Liver (tissue), 3 donors: ENCODE measurements around the gene CCDC192.

ENCODE experiments used
- EGR1 ChIP-seq, 2 donors: IDR thresholded peaks; 2 replicates each; pipeline ENCODE4 v1.6.1; 2016 to 2018; ENCODE audit warnings: antibody characterized with exemption in 2 of 2, low read depth in 2 of 2
- FOXA1 ChIP-seq: IDR thresholded peaks from 2 replicates; pipeline ENCODE4 v1.6.1; 2016; ENCODE audit warnings: antibody characterized with exemption
- HNF4A ChIP-seq, 2 donors: conservative IDR thresholded peaks; 2 replicates each; pipeline ENCODE4 v1.6.1; 2016; ENCODE audit warnings: antibody characterized with exemption in 2 of 2, mild to moderate bottlenecking in 2 of 2
- JUND ChIP-seq, 2 donors: IDR thresholded peaks; 2 replicates each; pipeline ENCODE4 v1.6.1; 2016; ENCODE audit warnings: antibody characterized with exemption in 2 of 2
- RAD21 ChIP-seq, 2 donors: IDR thresholded peaks; 2 replicates each; pipeline ENCODE4 v1.6.1; 2016; ENCODE audit warnings: antibody characterized with exemption in 2 of 2, mild to moderate bottlenecking in 2 of 2
- RXRA ChIP-seq, 2 donors: IDR thresholded peaks; 2 replicates each; pipeline ENCODE4 v1.6.1; 2017 to 2018; ENCODE audit warnings: antibody characterized with exemption in 2 of 2, mild to moderate bottlenecking in 1 of 2
- TAF1 ChIP-seq: conservative IDR thresholded peaks from 2 replicates; pipeline ENCODE4 v1.6.1; 2016; ENCODE audit warnings: antibody characterized with exemption, mild to moderate bottlenecking
- YY1 ChIP-seq: IDR thresholded peaks from 2 replicates; pipeline ENCODE4 v1.6.1; 2016; ENCODE audit warnings: antibody characterized with exemption, mild to moderate bottlenecking
- TF ChIP-seq, protein P1 (sequence below): fragments of 150-350 bp; IDR thresholded peaks from 2 replicates; pipeline ENCODE4 v1.5.1; 2017; ENCODE audit warnings: improper control_type of control experiment, low read depth, low read length; ENCODE audit not compliant: missing input control
- TF ChIP-seq, protein P2 (sequence below): IDR thresholded peaks from 2 replicates; pipeline ENCODE4 v1.6.1; 2016; ENCODE audit warnings: antibody characterized with exemption, mild to moderate bottlenecking
- TF ChIP-seq, protein P3 (sequence below): IDR thresholded peaks from 2 replicates; pipeline ENCODE4 v1.6.1; 2016; ENCODE audit warnings: antibody characterized with exemption
- TF ChIP-seq, protein P4 (sequence below): IDR thresholded peaks from 2 replicates; pipeline ENCODE4 v1.6.1; 2016; ENCODE audit warnings: antibody characterized with exemption
- TF ChIP-seq, protein P5 (sequence below): IDR thresholded peaks from 2 replicates; pipeline ENCODE4 v1.6.1; 2016; ENCODE audit warnings: antibody characterized with exemption
- donor health status: healthy.
- donor health status: healthy.

DNA sequence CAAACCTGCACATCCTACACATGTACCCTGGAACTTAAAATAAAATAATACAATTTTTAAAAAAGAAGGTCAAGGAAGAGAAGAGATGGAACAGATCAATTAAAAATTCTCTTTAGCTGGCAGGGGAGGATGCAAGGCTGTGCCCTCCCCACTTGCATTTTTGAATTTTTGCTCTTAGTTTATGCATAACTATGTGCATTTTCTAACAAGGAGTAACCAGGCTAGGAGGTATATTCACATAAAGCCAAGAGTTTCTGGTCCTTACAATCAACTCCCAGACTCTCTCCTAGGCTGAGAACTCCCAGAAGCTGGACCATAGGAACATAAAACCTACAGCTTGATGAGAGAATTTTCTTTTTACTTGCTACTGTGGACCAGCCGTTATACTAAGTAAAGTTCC is 29.8 kb downstream of the CCDC192 start:
- TF ChIP-seq, protein P1, sequence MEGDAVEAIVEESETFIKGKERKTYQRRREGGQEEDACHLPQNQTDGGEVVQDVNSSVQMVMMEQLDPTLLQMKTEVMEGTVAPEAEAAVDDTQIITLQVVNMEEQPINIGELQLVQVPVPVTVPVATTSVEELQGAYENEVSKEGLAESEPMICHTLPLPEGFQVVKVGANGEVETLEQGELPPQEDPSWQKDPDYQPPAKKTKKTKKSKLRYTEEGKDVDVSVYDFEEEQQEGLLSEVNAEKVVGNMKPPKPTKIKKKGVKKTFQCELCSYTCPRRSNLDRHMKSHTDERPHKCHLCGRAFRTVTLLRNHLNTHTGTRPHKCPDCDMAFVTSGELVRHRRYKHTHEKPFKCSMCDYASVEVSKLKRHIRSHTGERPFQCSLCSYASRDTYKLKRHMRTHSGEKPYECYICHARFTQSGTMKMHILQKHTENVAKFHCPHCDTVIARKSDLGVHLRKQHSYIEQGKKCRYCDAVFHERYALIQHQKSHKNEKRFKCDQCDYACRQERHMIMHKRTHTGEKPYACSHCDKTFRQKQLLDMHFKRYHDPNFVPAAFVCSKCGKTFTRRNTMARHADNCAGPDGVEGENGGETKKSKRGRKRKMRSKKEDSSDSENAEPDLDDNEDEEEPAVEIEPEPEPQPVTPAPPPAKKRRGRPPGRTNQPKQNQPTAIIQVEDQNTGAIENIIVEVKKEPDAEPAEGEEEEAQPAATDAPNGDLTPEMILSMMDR = no peak
- TF ChIP-seq, protein P2, sequence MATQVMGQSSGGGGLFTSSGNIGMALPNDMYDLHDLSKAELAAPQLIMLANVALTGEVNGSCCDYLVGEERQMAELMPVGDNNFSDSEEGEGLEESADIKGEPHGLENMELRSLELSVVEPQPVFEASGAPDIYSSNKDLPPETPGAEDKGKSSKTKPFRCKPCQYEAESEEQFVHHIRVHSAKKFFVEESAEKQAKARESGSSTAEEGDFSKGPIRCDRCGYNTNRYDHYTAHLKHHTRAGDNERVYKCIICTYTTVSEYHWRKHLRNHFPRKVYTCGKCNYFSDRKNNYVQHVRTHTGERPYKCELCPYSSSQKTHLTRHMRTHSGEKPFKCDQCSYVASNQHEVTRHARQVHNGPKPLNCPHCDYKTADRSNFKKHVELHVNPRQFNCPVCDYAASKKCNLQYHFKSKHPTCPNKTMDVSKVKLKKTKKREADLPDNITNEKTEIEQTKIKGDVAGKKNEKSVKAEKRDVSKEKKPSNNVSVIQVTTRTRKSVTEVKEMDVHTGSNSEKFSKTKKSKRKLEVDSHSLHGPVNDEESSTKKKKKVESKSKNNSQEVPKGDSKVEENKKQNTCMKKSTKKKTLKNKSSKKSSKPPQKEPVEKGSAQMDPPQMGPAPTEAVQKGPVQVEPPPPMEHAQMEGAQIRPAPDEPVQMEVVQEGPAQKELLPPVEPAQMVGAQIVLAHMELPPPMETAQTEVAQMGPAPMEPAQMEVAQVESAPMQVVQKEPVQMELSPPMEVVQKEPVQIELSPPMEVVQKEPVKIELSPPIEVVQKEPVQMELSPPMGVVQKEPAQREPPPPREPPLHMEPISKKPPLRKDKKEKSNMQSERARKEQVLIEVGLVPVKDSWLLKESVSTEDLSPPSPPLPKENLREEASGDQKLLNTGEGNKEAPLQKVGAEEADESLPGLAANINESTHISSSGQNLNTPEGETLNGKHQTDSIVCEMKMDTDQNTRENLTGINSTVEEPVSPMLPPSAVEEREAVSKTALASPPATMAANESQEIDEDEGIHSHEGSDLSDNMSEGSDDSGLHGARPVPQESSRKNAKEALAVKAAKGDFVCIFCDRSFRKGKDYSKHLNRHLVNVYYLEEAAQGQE = no peak
- no peak for TF ChIP-seq RXRA (IDR thresholded peaks at IDR 0.05)
- no peak for TF ChIP-seq TAF1
- no peak for TF ChIP-seq YY1
- TF ChIP-seq JUND (IDR thresholded peaks at IDR 0.05) = no peak
- TF ChIP-seq, protein P3, sequence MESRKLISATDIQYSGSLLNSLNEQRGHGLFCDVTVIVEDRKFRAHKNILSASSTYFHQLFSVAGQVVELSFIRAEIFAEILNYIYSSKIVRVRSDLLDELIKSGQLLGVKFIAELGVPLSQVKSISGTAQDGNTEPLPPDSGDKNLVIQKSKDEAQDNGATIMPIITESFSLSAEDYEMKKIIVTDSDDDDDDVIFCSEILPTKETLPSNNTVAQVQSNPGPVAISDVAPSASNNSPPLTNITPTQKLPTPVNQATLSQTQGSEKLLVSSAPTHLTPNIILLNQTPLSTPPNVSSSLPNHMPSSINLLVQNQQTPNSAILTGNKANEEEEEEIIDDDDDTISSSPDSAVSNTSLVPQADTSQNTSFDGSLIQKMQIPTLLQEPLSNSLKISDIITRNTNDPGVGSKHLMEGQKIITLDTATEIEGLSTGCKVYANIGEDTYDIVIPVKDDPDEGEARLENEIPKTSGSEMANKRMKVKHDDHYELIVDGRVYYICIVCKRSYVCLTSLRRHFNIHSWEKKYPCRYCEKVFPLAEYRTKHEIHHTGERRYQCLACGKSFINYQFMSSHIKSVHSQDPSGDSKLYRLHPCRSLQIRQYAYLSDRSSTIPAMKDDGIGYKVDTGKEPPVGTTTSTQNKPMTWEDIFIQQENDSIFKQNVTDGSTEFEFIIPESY = no peak
- no peak for TF ChIP-seq RAD21 (IDR thresholded peaks at IDR 0.05)
- TF ChIP-seq, protein P4, sequence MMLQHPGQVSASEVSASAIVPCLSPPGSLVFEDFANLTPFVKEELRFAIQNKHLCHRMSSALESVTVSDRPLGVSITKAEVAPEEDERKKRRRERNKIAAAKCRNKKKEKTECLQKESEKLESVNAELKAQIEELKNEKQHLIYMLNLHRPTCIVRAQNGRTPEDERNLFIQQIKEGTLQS = no peak
- TF ChIP-seq HNF4A (conservative IDR thresholded peaks at IDR 0.05) = no peak
- TF ChIP-seq EGR1 (IDR thresholded peaks at IDR 0.05; ENCODE audit: low read depth in 2 of 2) = no peak
- TF ChIP-seq, protein P5, sequence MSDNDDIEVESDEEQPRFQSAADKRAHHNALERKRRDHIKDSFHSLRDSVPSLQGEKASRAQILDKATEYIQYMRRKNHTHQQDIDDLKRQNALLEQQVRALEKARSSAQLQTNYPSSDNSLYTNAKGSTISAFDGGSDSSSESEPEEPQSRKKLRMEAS = no peak
- TF ChIP-seq FOXA1 = no peak
